ENCODE measurements around the gene DCT.

The DCT gene

GRCh38 chr13:94413598-94413944 lies 65.9 kb downstream of the DCT start:
- TF ChIP-seq YY1 (IDR thresholded peaks at IDR 0.05; ENCODE audit: low read depth) (no peak), EP300 (IDR thresholded peaks at IDR 0.05; ENCODE audit: borderline replicate concordance) (no peak), TCF12 (IDR thresholded peaks at IDR 0.05; ENCODE audit: low read depth) (no peak), TAF1 (IDR thresholded peaks at IDR 0.05; ENCODE audit: low read depth) (no peak), FOXM1 (IDR thresholded peaks at IDR 0.05; ENCODE audit: borderline replicate concordance, low read depth) (no peak), NFIC (IDR thresholded peaks at IDR 0.05) (no peak), CREB1 (IDR thresholded peaks at IDR 0.05; ENCODE audit: low read depth) (no peak), CEBPB (IDR thresholded peaks at IDR 0.05) (no peak), RAD21 (IDR thresholded peaks at IDR 0.05; ENCODE audit: low read depth) (no peak), TEAD4 (IDR thresholded peaks at IDR 0.05) (no peak), ZBTB7A (IDR thresholded peaks at IDR 0.05; ENCODE audit: low read depth) (no peak)
- TF ChIP-seq, protein P1, sequence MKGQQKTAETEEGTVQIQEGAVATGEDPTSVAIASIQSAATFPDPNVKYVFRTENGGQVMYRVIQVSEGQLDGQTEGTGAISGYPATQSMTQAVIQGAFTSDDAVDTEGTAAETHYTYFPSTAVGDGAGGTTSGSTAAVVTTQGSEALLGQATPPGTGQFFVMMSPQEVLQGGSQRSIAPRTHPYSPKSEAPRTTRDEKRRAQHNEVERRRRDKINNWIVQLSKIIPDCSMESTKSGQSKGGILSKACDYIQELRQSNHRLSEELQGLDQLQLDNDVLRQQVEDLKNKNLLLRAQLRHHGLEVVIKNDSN (IDR thresholded peaks at IDR 0.05), result no peak
- TF ChIP-seq, protein P2, sequence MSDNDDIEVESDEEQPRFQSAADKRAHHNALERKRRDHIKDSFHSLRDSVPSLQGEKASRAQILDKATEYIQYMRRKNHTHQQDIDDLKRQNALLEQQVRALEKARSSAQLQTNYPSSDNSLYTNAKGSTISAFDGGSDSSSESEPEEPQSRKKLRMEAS (IDR thresholded peaks at IDR 0.05), result no peak

DNA sequence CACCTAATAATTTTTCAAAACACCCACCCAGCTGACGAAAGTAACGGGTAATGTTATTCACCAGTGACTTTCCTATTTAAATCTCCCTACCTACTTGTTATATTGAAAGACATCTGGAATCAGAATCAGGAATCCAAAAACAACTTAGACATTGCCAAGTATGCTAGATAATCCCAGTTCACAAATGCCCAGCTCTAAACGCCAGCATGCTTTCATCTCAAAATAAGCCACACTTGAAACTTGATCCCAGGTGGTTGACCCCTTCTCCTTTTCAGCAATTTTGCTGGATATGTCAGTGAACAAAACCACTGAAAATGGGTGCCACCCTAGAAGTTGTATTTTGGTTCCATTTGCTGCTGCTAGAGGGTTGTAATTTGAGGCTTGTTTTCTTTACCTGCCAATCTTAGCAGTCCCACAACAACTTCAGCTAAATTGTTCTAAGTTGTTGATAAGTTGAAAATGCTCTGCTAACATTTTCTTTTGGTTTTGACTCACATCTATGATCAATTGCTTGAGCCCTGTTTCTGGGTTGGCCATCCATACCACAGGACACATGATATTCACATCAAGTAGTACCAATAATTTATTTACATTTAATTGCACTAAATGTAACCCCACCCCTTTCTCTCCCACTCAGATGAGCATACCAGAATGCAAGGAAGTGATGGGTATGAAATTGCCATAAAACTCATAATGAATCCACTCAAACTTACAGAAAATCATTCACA lies 66.4 kb downstream of the DCT start:
- TF ChIP-seq YY1 (IDR thresholded peaks at IDR 0.05; ENCODE audit: low read depth) (no peak), EP300 (IDR thresholded peaks at IDR 0.05; ENCODE audit: borderline replicate concordance) (no peak), TEAD4 (IDR thresholded peaks at IDR 0.05) (no peak), RAD21 (IDR thresholded peaks at IDR 0.05; ENCODE audit: low read depth) (no peak), FOXM1 (IDR thresholded peaks at IDR 0.05; ENCODE audit: borderline replicate concordance, low read depth) (no peak), CEBPB (IDR thresholded peaks at IDR 0.05) (no peak)

DNA sequence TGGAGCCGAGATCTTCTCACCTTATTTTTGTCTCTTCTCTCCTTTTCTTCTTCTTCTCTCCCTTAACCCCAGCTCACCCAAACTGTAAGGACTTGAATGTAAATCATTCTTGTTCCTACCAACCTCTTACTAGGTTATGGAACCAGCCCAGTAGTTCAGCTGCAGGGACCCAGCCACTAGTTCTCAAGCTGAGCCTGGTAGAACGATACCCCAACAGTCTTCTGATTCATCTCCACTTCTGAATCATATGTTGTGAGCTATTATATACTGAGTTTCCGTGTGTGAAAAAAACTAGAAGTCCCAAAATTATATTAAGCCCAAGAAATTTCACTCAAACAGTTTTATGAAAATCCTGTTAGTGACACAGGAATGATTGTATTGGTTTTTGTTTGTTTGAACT lies 67.7 kb downstream of the DCT start:
- no peak for TF ChIP-seq CEBPB (IDR thresholded peaks at IDR 0.05)
- no peak for TF ChIP-seq EGR1 (IDR thresholded peaks at IDR 0.05)
- TF ChIP-seq TAF1 (IDR thresholded peaks at IDR 0.05; ENCODE audit: low read depth), result no peak
- TF ChIP-seq FOXM1 (IDR thresholded peaks at IDR 0.05; ENCODE audit: borderline replicate concordance, low read depth), result no peak
- TF ChIP-seq, protein P2 (IDR thresholded peaks at IDR 0.05), result no peak
- TF ChIP-seq, protein P1 (IDR thresholded peaks at IDR 0.05), result no peak
- no peak for TF ChIP-seq CREB1 (IDR thresholded peaks at IDR 0.05; ENCODE audit: low read depth)
- no peak for TF ChIP-seq ZBTB7A (IDR thresholded peaks at IDR 0.05; ENCODE audit: low read depth)
- TF ChIP-seq TEAD4 (IDR thresholded peaks at IDR 0.05), result no peak
- TF ChIP-seq TCF12 (IDR thresholded peaks at IDR 0.05; ENCODE audit: low read depth), result no peak
- TF ChIP-seq RAD21 (IDR thresholded peaks at IDR 0.05; ENCODE audit: low read depth), result no peak
- no peak for TF ChIP-seq NFIC (IDR thresholded peaks at IDR 0.05)
- TF ChIP-seq, protein P3, sequence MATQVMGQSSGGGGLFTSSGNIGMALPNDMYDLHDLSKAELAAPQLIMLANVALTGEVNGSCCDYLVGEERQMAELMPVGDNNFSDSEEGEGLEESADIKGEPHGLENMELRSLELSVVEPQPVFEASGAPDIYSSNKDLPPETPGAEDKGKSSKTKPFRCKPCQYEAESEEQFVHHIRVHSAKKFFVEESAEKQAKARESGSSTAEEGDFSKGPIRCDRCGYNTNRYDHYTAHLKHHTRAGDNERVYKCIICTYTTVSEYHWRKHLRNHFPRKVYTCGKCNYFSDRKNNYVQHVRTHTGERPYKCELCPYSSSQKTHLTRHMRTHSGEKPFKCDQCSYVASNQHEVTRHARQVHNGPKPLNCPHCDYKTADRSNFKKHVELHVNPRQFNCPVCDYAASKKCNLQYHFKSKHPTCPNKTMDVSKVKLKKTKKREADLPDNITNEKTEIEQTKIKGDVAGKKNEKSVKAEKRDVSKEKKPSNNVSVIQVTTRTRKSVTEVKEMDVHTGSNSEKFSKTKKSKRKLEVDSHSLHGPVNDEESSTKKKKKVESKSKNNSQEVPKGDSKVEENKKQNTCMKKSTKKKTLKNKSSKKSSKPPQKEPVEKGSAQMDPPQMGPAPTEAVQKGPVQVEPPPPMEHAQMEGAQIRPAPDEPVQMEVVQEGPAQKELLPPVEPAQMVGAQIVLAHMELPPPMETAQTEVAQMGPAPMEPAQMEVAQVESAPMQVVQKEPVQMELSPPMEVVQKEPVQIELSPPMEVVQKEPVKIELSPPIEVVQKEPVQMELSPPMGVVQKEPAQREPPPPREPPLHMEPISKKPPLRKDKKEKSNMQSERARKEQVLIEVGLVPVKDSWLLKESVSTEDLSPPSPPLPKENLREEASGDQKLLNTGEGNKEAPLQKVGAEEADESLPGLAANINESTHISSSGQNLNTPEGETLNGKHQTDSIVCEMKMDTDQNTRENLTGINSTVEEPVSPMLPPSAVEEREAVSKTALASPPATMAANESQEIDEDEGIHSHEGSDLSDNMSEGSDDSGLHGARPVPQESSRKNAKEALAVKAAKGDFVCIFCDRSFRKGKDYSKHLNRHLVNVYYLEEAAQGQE (IDR thresholded peaks at IDR 0.05; ENCODE audit: low read depth), result no peak

DNA sequence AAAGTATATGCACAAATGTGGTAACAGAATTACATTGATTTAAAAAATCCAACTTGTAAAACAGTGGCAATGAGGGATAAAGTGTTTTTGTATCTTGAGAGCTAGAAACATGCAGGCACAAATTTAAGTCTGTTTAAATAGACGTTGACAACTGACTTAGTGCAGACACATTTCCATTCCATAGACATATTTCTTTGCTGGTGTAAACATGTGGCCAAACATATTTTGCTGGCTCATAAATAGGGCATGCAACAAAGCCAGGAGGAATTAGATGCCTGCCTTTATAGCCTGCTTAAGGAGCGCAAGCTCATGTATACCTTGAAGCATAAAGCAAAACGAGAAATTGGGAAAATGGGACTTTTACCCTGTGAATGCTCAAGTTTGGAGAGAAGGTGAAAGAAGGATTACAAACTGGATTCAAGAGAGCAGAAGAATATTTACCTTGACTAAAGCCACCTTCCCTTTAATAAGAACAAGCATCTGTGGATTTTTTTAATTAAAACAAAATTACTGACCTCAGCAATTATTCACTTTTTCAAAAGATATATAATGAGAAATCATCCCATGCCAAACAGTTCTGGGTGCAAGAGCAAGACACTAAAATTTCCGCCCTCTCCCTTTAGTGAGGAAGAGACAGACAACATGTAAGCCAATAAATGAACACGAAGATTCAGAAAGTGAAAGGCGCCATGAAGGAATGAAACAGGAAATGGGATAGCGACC lies 71.0 kb downstream of the DCT start:
- TF ChIP-seq TEAD4 (IDR thresholded peaks at IDR 0.05) (no peak), CREB1 (IDR thresholded peaks at IDR 0.05; ENCODE audit: low read depth) (no peak), TAF1 (IDR thresholded peaks at IDR 0.05; ENCODE audit: low read depth) (no peak), RAD21 (IDR thresholded peaks at IDR 0.05; ENCODE audit: low read depth) (no peak), CEBPB (IDR thresholded peaks at IDR 0.05) (no peak), EGR1 (IDR thresholded peaks at IDR 0.05) (no peak), YY1 (IDR thresholded peaks at IDR 0.05; ENCODE audit: low read depth) (no peak), FOXM1 (IDR thresholded peaks at IDR 0.05; ENCODE audit: borderline replicate concordance, low read depth) (no peak), NFIC (IDR thresholded peaks at IDR 0.05) (no peak), EP300 (IDR thresholded peaks at IDR 0.05; ENCODE audit: borderline replicate concordance) (no peak), TCF12 (IDR thresholded peaks at IDR 0.05; ENCODE audit: low read depth) (no peak), ZBTB7A (IDR thresholded peaks at IDR 0.05; ENCODE audit: low read depth) (no peak)
- TF ChIP-seq, protein P3 (IDR thresholded peaks at IDR 0.05; ENCODE audit: low read depth), result no peak
- TF ChIP-seq, protein P2 (IDR thresholded peaks at IDR 0.05), result no peak
- TF ChIP-seq, protein P1 (IDR thresholded peaks at IDR 0.05), result no peak

All from Ishikawa (cell line).